Measurements from ENCODE around the gene CADM1.

CADM1 gene

GRCh38 chr11:115168686-115169085 lies 335.5 kb downstream of the CADM1 start:
- DNase-seq: no peak

DNA sequence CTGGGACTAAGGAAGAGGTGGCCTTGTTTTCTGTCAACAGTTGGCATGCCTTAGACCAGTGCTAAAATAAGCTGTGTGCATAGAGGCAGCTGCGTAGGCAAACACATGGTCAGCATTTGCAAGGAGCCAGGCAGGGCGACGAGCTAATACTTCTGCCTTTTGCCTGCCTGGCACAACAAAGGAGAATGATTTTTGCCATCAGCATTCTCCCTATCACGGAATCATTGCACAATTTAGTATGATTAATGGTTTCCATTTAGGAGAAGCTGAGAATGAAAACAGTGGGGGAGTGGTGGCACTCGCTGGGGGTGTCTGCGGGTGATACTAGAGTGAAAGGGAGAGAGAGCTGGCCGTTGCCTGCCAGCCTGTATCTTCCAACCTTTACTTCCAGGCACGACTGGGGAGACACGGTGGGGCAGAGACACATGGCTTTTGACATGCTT lies 336.0 kb downstream of the CADM1 start:
- DNase-seq: no peak

GRCh38 chr11:115167456-115167855 lies 336.8 kb downstream of the CADM1 start:
- no peak for DNase-seq

- DNase-seq: no peak
Observed at GRCh38 chr11:115166820-115167219, 337.4 kb downstream of the CADM1 start.

- no peak for DNase-seq
Observed at GRCh38 chr11:115164774-115165173, 339.4 kb downstream of the CADM1 start.

GRCh38 chr11:115162919-115163318 lies 341.3 kb downstream of the CADM1 start:
- no peak for DNase-seq

- no peak for DNase-seq
Observed at GRCh38 chr11:115161876-115162275, 342.3 kb downstream of the CADM1 start.

- DNase-seq: no peak
Observed at GRCh38 chr11:115159207-115159606, 345.0 kb downstream of the CADM1 start.

- DNase-seq: no peak
Observed at GRCh38 chr11:115158053-115158452, 346.2 kb downstream of the CADM1 start.

DNA sequence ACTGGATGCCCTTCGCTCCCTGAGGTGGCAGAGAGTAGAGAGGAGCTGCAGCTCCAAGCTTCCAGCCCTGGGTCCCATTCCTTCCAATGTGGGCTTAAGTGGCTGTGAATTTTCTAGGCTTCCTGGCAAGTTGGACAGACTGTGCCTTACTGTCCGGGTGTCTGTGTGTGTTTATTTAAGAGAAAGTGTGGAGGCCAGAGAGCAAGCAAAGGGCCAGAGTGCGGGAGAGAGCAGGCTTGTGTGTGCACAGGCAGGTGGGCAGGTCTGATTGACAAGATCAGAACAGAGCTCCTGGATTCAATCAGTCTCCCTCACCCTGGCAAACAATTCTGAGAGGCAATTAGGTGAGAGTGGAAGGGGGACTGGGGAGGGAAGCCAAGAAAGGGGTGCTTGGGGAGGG lies 347.0 kb downstream of the CADM1 start:
- DNase-seq: no peak

GRCh38 chr11:115155978-115156377 lies 348.2 kb downstream of the CADM1 start:
- DNase-seq: no peak

GRCh38 chr11:115155320-115155719 lies 348.9 kb downstream of the CADM1 start:
- no peak for DNase-seq

GRCh38 chr11:115154355-115154736 lies 349.9 kb downstream of the CADM1 start:
- no peak for DNase-seq

DNA sequence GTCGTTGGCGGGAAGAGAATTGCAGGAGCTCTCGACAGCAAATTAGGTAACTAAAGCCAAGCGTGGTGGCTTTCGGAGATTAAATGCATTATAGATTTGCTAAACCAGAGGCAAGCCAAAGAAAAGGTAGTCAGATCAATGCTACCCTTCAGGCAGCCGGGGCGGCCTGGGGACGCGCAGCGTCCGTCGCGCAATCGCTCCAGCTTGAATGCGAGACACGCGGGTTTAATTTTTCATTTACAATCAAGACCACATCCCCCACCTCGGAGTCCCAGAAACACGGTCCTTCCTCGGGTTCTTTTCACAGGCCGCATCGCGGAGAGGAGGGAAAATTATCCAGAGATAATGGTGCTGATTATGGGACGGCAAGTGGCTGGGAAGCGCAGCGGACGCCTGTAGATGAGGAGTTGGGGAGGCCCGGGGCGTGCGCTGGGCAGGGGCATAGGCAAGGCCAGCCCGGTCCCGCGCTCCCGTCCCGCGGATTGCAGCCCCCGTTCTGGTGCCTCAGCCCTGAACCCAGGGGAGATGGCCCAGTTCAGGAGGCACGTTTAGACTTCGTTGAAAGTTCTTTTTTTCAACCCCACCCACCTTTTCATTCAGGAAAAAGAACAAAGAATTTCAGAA lies 350.4 kb downstream of the CADM1 start:
- no peak for DNase-seq

- DNase-seq: no peak
Observed at GRCh38 chr11:115153135-115153534, 351.1 kb downstream of the CADM1 start.

- no peak for DNase-seq
Observed at GRCh38 chr11:115151010-115151409, 353.2 kb downstream of the CADM1 start.

- DNase-seq: no peak
Observed at GRCh38 chr11:115148691-115149090, 355.5 kb downstream of the CADM1 start.

DNA sequence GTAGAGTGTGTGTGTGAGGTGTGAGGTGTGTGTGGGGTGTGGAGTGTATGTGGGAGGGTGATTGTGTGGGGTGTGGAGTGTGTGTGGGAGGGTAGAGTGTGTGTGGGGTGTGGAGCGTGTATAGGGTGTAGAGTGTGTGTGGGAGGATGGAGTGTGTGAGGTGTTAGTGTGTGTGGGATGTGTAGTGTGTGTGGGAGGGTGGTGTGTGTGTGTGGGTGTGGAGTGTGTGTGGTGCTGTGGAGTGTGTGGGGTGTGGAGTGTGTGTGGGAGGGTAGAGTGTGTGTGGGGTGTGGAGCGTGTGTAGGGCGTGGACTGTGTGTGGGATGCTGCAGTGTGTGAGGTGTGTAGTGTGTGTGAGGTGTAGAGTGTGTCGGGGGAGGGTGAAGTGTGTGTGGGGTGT lies 356.1 kb downstream of the CADM1 start:
- DNase-seq: no peak

- no peak for DNase-seq
Observed at GRCh38 chr11:115147243-115147807, 356.9 kb downstream of the CADM1 start.

- DNase-seq: no peak
Observed at GRCh38 chr11:115146425-115146824, 357.8 kb downstream of the CADM1 start.

- no peak for DNase-seq
Observed at GRCh38 chr11:115145324-115145723, 358.9 kb downstream of the CADM1 start.

DNA sequence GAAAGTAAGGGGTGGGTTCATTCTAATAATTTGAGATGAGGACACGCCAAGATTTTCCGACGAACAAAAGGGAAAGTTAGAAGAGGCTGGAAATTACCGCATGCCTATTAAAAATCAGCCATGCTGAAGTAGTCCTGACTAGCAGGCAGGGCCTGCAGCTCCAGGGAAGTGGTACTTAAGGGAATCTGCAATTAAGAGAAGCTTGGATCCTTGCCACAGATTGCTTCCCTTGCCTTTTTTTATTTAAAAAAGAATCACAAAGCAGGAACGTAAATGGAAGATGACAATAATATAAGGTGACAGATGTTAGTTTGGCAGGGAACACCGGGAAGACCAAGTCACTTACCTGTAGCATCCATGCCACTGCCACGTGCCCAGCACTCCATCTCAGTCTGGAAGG lies 359.3 kb downstream of the CADM1 start:
- DNase-seq: no peak

DNA sequence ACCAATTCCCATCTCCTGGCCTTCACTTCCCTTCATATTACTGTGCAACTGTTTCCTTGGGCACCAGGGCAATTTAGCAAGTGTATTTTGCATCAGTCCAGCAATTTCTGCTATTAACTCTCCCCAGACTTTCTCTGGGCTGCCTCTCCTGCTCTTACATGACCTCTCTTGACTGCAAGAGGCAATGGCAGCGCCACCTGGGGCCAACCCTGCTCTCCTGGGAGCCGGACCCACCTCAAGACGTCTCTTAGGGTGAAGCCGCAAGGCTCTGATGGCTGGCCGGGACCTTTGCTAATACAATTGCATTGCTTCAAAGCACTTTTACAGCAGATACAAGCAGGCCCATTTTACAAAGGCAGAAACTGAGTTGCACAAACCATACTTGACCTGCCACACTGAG lies 360.2 kb downstream of the CADM1 start:
- no peak for DNase-seq

- DNase-seq: no peak
Observed at GRCh38 chr11:115141231-115142114, 362.7 kb downstream of the CADM1 start.
